Skin of body (tissue), 2 donors: ENCODE measurements around the gene SLC35E1. TPM values are rescaled to one million over a fixed set of nuclear protein-coding genes. Genes with fewer than 3 reads are reported as not detected.

Experiments used
- DNase-seq: peaks from one replicate; lab custom pipeline; 2025; lab: John Stamatoyannopoulos, UW
- total RNA-seq: library from RNA; depleted of rRNA; stranded (reverse); fragments of >200 nt; gene quantifications from one replicate; pipeline ENCODE4 v1.2.3, GENCODE V29; 2014

Gene SLC35E1
- 18.2 TPM for total RNA-seq

DNA sequence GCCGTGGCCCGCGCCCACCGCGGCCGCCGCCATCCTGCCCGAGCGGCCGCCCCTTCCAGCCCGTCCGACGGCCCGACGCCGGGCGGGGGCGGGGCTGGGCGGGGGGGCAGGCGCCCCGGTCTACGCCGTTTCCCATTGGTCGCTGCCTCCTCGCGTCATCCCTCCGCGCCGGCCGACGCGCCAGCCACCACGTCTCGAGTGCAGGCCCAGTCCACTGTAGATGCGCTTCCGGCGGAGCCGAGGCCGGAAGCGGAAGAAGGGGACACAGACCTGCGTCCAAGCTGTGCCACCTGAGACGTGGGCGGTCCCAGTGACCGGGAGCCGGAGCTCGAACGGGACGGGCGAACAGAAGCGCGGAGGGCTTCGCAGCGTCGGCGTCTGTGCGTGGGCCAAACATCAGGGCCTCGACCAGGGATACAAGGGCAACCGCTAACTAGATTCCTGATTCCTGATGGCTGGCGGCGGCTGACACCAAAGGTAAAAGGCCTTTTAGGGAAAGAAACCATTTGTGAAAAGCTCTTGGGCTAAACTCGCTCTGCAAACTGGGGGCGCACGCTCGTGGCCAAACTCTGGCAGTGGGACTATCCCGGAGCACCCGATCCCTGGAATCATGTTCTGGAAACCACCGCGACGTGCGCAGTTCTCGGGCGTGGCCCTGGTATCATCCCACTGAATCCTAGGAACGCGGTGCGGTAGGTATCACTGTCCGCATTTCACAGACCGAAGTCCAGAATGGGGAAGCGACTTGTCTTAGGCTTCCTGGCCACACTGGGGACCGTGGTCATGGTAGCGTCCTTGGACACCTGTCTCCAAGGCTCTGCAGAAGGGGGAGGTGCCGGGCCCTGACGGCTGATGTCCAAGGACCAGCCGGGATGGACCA, at the start of gene SLC35E1:
TSS of gene SLC35E1 (minus strand) at position 84 of the 880 bp plus-strand sequence. CDS start at position 33, 51 bp downstream.
- peak; percentile 91 for DNase-seq

DNA sequence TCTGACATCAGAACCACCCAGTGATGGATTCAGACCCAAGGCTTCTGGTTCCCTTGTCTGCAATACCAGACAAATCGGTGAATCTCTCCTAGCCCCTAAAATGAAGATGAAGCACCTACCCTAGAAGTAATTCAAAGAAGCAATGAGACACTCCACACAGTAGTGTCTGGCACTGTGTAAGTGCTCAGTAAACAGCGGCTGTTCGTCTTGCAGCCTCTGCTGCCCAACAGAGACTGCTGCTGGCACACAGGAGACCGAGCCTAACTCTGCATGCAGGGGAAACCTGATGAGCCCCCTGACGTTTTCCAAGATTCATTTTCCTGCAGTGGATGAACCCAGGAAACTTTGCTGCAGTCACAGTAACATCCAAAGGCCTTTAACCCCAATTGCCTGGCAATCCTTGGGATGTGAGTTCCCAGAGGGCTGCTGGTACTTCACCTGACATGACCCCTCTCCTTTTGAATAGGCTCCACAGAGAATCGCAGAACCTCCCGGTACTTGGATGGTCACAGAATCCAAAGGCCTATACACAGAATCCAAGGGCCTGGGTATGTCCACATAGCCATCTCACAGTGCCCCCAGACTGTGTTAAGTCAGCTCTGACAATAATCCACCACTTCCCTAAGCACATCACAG, 49.1 kb upstream of the SLC35E1 start:
- no peak for DNase-seq

DNA sequence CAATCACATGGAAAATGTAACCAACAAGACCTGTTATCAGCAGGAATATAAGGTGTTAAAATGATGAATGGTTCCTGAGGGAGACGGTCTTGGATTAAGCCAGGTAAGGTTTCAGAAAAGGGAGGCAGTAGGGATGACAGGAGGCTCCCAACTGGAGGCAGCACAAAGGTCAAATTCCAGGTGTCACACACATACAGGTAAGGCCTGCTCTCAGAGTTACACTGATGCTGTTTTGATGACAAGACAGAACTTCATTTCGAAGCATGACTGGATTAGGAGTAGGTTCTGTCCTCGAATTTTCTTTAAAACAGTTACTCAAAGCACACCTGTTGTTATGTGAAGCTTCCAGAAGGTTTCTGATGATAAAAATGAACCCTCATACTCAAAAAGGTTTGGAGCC, 48.4 kb upstream of the SLC35E1 start:
- DNase-seq: no peak

GRCh38 chr19:16620018-16620417, 47.8 kb upstream of the SLC35E1 start:
- DNase-seq: no peak

DNA sequence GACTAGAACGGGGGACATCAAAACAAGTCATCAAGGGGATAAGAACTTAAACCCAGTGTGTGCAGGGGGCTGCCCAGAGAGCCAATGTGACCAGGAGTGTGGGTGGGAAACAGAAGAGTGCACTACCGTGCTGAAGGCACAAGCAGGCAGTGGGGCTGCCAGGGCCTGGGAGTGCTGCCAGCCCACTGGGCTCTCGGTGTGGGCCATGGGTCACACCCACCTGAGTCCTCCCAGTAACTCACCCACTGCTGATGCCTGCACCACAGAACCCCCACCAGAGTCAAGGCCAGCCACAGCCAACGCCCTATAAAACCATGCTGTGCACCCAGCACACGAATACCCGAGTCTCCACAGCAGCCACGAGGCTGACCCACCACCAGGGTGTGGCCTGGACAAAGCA, 47.2 kb upstream of the SLC35E1 start:
- no peak for DNase-seq

DNA sequence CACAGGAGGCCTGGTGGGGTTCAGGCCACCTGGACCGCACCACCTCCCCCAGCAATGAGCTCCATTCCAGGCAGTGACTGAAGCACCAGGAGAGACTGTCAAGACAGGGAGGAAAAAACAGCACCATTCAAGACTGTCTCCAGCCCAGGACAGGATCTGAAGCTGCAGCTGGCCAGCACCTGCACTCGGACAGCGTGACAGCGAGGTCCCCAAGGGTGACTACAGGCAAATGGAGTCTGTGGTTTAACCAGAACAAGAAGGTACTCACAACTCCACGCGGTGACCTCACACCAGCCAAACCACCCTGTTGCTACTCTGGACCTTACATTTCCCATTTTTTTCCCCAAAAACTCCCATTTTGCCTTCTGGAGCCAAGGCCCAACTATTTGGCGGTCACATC, 46.0 kb upstream of the SLC35E1 start:
- no peak for DNase-seq

GRCh38 chr19:16615808-16616207, 43.6 kb upstream of the SLC35E1 start:
- no peak for DNase-seq

- DNase-seq: no peak
Measured at GRCh38 chr19:16614941-16615340, 42.7 kb upstream of the SLC35E1 start.

GRCh38 chr19:16613841-16614240, 41.6 kb upstream of the SLC35E1 start:
- no peak for DNase-seq

- DNase-seq: no peak
Measured at GRCh38 chr19:16612636-16613035, 40.4 kb upstream of the SLC35E1 start.

DNA sequence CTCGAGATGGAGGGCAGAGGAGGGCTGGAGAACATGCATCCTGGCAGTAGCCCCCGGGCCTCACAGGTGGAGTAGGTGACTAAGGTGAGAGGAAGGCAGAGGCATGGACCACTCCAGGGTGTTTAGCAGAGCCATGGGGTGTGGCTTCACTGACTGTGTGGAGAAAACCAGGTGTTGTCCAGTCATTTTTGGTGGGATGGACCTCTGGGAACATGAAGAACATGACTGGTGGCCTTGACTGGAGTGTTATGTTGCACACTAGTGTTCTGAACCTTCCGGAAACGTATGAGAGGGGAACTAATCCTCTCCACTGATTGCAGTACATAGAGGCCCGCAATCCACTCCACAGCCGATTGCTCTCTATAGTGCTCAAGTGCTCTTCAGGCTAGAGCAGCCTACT, 38.9 kb upstream of the SLC35E1 start:
- DNase-seq: no peak

DNA sequence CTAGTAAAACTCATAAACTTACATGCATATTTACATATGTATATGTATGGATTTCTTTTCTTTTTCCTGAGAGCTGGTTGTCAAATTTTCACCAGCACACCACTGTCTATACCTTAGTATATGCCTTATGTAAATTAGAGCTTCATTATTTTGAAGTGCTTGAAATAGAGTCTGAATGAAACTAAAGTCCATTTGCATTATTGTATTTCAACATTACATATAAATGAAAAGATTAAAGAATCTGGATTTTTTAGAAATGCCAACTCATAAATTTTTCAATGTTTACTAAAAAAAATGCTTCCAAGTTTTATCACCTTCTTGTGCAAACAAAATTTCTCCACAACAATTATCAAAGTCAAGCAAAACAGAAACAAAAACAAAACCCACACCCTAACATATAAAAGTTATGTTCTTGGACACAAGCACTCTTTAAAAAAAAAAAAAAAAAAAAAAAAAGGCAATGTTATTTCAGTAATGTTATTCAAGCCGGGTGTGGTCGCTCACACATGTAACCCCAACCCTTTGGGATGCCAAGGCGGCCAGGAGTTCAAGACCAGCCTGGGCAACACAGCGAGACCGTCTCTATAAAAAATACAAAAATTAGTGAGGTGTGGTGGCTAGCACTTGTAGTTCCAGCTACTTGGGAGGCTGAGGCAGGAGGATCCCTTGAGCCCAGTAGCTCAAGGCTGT, 37.4 kb upstream of the SLC35E1 start:
- DNase-seq: no peak

DNA sequence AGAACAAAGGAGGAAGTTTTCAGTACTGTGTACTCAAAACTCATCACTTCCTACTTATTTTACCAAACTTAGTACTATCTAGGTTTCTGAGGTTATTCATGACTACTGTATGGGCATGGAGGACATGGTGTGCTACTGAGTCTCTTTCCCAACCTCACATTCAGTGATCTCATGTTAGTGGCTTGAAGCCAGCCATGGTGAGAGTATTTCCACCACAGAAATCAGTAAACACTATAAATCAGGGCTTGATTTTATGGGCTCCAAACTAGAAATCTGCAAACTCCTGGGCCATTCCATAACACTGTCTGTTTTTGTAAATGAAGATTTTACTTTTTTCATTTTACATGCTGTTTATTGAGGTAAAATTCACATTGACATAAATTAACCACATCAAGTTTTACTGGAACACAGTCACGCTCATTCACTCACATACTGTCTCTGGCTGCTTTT, 36.1 kb upstream of the SLC35E1 start:
- peak; percentile 38 for DNase-seq

GRCh38 chr19:16607819-16608218, 35.6 kb upstream of the SLC35E1 start:
- DNase-seq: no peak

DNA sequence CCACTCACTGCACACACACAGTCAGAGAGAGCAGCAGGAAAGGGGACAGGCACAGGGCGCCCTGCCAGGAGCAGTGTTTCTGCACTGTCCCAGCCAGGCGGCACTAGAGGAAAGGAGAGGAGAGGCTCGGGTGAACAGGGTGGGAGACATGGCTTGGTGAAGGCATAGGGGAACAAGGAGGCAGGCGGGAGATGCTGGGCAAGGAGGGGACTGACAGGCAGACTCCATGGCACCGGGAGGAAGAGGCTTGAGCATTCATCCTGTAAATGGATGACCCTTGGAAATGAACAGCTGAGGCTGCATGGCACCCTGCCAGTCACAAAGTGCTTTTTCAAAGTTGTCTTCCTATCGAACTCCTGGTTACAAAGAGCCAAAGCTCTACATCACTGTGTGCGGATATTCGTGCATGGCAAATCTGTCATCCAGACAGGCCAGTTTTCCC, 33.4 kb upstream of the SLC35E1 start:
- no peak for DNase-seq

DNA sequence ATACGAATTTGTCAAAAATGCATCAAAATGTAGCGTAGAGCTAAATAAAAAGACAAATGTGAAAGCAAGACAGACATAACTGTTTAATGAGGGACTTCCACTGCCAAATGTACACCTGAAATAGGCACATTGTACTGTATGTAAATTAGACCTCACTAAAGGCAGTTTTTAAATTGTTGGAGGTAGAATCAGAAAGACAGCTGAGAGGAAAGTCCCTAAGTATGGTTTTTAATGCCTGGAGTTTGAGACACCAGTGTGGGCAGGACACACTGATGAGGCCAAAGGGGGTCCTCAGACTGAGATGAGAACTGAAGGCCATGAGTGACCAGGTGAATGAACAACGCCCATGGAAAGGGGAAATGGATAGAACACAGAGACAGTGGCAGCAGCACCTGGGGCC, 32.9 kb upstream of the SLC35E1 start:
- DNase-seq: no peak

- DNase-seq: no peak
Measured at GRCh38 chr19:16604615-16605014, 32.4 kb upstream of the SLC35E1 start.

GRCh38 chr19:16603090-16603489, 30.9 kb upstream of the SLC35E1 start:
- no peak for DNase-seq

GRCh38 chr19:16601378-16602052, 29.3 kb upstream of the SLC35E1 start:
- DNase-seq: no peak

- DNase-seq: no peak
Measured at GRCh38 chr19:16600824-16601223, 28.6 kb upstream of the SLC35E1 start.

DNA sequence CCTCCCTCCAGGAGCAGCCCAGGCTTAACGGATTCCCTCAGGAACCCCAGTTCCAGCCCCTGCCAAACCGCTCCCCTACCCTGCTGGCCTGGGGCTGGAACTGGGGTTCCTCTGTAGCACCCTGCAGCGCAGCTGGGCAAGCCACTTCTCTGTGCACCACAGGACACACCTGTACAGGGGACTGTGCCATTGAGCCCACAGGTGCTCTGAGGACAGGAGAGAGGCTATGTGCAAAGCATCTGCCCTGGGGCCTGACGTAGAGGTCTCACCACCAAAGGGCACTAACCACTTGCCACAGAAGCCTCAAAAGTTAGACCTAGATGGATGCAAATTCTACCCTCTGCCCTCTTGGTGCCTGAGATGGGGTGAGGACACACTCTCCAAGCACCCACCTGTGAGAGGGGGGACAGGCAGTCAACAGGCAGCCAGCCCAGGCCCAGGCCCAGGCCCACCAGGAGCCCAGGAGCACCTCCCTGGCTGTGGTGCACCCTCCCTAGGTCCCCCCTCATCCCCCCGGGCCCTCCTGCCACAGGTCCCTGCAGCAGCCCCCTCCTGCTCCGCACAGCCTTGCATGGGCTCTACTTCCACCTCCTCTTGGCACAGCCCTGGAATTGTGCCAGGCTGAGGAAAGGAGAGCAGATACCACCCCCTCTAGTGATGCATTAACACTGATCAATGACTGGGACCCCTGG, 27.6 kb upstream of the SLC35E1 start:
- no peak for DNase-seq
